Uterus (tissue), 2 donors: Measurements from ENCODE around the gene HOXB7.

Source experiments
- POLR2A ChIP-seq, 2 donors: fragments of 450-650 bp; IDR thresholded peaks; one replicate each; pipeline ENCODE4 v1.6.1; 2016; ENCODE audit warnings: antibody characterized with exemption in 2 of 2, mild to moderate bottlenecking in 1 of 2, moderate library complexity in 1 of 2
- TF ChIP-seq, protein P1 (sequence below), 4 experiments: fragments of 200-600 bp in 2 of 4; fragments of 450-650 bp in 2 of 4; sonication (generic) in 2 of 4; IDR thresholded peaks; one replicate each; pipeline ENCODE4 v1.5.1; 2016 to 2019; ENCODE audit warnings: antibody characterized with exemption in 4 of 4, mild to moderate bottlenecking in 2 of 4, moderate library complexity in 1 of 4

DNA sequence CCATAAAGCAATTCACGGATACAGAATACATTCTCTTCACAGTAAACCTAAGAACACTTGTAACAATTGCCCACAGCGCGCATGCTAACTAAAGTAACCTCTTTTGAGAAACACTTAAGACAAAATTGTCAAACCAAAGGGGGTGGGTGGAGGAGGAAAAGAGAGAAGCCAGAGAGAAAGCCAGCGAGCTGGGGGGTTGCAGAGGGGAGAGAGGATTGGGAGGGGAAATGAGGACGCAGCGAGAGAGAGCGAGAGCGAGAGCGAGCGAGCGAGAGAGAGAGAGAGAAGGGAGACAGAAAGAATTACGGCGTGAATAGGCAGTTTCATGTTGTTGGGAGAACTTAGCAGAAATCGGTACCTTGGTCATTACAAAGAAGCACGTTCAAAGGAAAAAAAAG is 1.6 kb upstream of the HOXB7 start:
- TF ChIP-seq, protein P1, sequence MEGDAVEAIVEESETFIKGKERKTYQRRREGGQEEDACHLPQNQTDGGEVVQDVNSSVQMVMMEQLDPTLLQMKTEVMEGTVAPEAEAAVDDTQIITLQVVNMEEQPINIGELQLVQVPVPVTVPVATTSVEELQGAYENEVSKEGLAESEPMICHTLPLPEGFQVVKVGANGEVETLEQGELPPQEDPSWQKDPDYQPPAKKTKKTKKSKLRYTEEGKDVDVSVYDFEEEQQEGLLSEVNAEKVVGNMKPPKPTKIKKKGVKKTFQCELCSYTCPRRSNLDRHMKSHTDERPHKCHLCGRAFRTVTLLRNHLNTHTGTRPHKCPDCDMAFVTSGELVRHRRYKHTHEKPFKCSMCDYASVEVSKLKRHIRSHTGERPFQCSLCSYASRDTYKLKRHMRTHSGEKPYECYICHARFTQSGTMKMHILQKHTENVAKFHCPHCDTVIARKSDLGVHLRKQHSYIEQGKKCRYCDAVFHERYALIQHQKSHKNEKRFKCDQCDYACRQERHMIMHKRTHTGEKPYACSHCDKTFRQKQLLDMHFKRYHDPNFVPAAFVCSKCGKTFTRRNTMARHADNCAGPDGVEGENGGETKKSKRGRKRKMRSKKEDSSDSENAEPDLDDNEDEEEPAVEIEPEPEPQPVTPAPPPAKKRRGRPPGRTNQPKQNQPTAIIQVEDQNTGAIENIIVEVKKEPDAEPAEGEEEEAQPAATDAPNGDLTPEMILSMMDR (IDR thresholded peaks at IDR 0.05): no peak
- no peak for TF ChIP-seq POLR2A (IDR thresholded peaks at IDR 0.05)
